HEK293 (cell line): Measurements from ENCODE around the gene CRCP.

Experiments
- CTCF ChIA-PET: fragments of 350-600 bp; formaldehyde crosslinking; extraction: SDS; loops from one replicate; lab custom pipeline; 2021; ENCODE audit warnings: antibody characterized with exemption; lab: Yijun Ruan, JAX
- POLR2A ChIA-PET: fragments of 300-600 bp; formaldehyde crosslinking; extraction: SDS; loops from one replicate; lab custom pipeline; 2020; ENCODE audit warnings: antibody characterized with exemption, inconsistent platforms; lab: Yijun Ruan, JAX
- H3K27ac ChIP-seq: fragments of 200-500 bp; sonication (Bioruptor generic); 2 replicates; pipeline ENCODE4 v1.5.1; 2014; ENCODE audit warnings: low read depth, low read length, control low read depth, inconsistent platforms; ENCODE audit errors: extremely low read depth
- H3K36me3 ChIP-seq, 2 experiments: fragments of 200-500 bp in 1 of 2; sonication (Bioruptor generic) in 1 of 2; 1 replicate in 1 of 2; 2 replicates in 1 of 2; pipeline ENCODE4 v1.5.1; 2014 to 2017; ENCODE audit warnings: inconsistent platforms in 2 of 2, low read length in 2 of 2; ENCODE audit not compliant: control insufficient read depth in 2 of 2, insufficient read depth in 1 of 2
- H3K4me1 ChIP-seq: fragments of 200-500 bp; sonication (Bioruptor generic); 2 replicates; pipeline ENCODE4 v1.5.1; 2014; ENCODE audit warnings: mild to moderate bottlenecking, low read length, inconsistent platforms; ENCODE audit not compliant: control insufficient read depth, insufficient read depth
- H3K4me3 ChIP-seq: 2 replicates; pipeline ENCODE4 v1.5.1; 2011; ENCODE audit warnings: low read depth, mild to moderate bottlenecking, control low read depth, low read length, moderate library complexity
- H3K9me3 ChIP-seq: fragments of 200-500 bp; sonication (Bioruptor generic); 2 replicates; pipeline ENCODE4 v1.5.1; 2014; ENCODE audit warnings: low read depth, low read length, inconsistent platforms; ENCODE audit not compliant: control insufficient read depth, insufficient read depth
- ATF2 ChIP-seq: fragments of 450-650 bp; formaldehyde crosslinking; IDR thresholded peaks from 2 replicates; pipeline ENCODE4 v1.5.1; 2016; ENCODE audit warnings: missing biosample characterization, missing genetic modification characterization, low read depth
- HOXC10 ChIP-seq: sonication (generic); formaldehyde crosslinking; IDR thresholded peaks from 2 replicates; pipeline ENCODE4 v1.8.1; 2023; ENCODE audit warnings: mild to moderate bottlenecking, missing genetic modification reagents
- PATZ1 ChIP-seq: fragments of 450-650 bp; formaldehyde crosslinking; IDR thresholded peaks from 2 replicates; pipeline ENCODE4 v1.5.1; 2016; ENCODE audit warnings: missing biosample characterization, missing genetic modification characterization
- ZBTB20 ChIP-seq: fragments of 450-650 bp; formaldehyde crosslinking; IDR thresholded peaks from 2 replicates; pipeline ENCODE4 v1.5.1; 2016; ENCODE audit warnings: missing biosample characterization, missing genetic modification characterization
- ZBTB7A ChIP-seq: fragments of 450-650 bp; formaldehyde crosslinking; IDR thresholded peaks from 2 replicates; pipeline ENCODE4 v1.5.1; 2016; ENCODE audit warnings: low read depth, missing biosample characterization, missing genetic modification characterization
- ZEB2 ChIP-seq: fragments of 450-650 bp; formaldehyde crosslinking; IDR thresholded peaks from 2 replicates; pipeline ENCODE4 v1.5.1; 2016; ENCODE audit warnings: missing biosample characterization, missing genetic modification characterization
- ZNF121 ChIP-seq: fragments of 450-650 bp; formaldehyde crosslinking; IDR thresholded peaks from 2 replicates; pipeline ENCODE4 v1.5.1; 2016; ENCODE audit warnings: missing biosample characterization, missing genetic modification characterization
- ZNF148 ChIP-seq: fragments of 450-650 bp; formaldehyde crosslinking; IDR thresholded peaks from 2 replicates; pipeline ENCODE4 v1.5.0; 2017; ENCODE audit warnings: missing biosample characterization, missing genetic modification characterization, borderline replicate concordance
- ZNF169 ChIP-seq: fragments of 450-650 bp; formaldehyde crosslinking; IDR thresholded peaks from 2 replicates; pipeline ENCODE4 v1.5.1; 2016; ENCODE audit warnings: missing biosample characterization, missing genetic modification characterization
- ZNF175 ChIP-seq: fragments of 450-650 bp; formaldehyde crosslinking; IDR thresholded peaks from 2 replicates; pipeline ENCODE4 v1.5.1; 2016; ENCODE audit warnings: missing biosample characterization, missing genetic modification characterization
- ZNF211 ChIP-seq: fragments of 450-650 bp; formaldehyde crosslinking; IDR thresholded peaks from 2 replicates; pipeline ENCODE4 v1.5.1; 2016; ENCODE audit warnings: low read depth, missing biosample characterization, missing genetic modification characterization
- ZNF223 ChIP-seq: fragments of 450-650 bp; formaldehyde crosslinking; IDR thresholded peaks from 2 replicates; pipeline ENCODE4 v1.5.1; 2016; ENCODE audit warnings: missing biosample characterization, missing genetic modification characterization
- ZNF248 ChIP-seq: fragments of 450-650 bp; formaldehyde crosslinking; IDR thresholded peaks from 2 replicates; pipeline ENCODE4 v1.5.1; 2017; ENCODE audit warnings: missing biosample characterization, missing genetic modification characterization
- ZNF266 ChIP-seq: fragments of 450-650 bp; formaldehyde crosslinking; IDR thresholded peaks from 2 replicates; pipeline ENCODE4 v1.5.1; 2016; ENCODE audit warnings: missing biosample characterization, missing genetic modification characterization, low read depth
- ZNF274 ChIP-seq, 2 experiments: fragments of 200-500 bp in 1 of 2; fragments of 450-650 bp in 1 of 2; sonication (Bioruptor generic) in 1 of 2; formaldehyde crosslinking in 1 of 2; IDR thresholded peaks; 2 replicates each; pipeline versions ENCODE4 v1.5.1 to v1.6.1; 2014 to 2016; ENCODE audit warnings: borderline replicate concordance in 1 of 2, inconsistent platforms in 1 of 2, low read length in 1 of 2, missing biosample characterization in 1 of 2, missing genetic modification characterization in 1 of 2
- ZNF311 ChIP-seq: fragments of 450-650 bp; formaldehyde crosslinking; IDR thresholded peaks from 2 replicates; pipeline ENCODE4 v1.5.1; 2017; ENCODE audit warnings: missing biosample characterization, missing genetic modification characterization, borderline replicate concordance
- ZNF324 ChIP-seq: fragments of 450-650 bp; formaldehyde crosslinking; IDR thresholded peaks from 2 replicates; pipeline ENCODE4 v1.5.1; 2016; ENCODE audit warnings: missing biosample characterization, missing genetic modification characterization
- ZNF341 ChIP-seq: fragments of 450-650 bp; formaldehyde crosslinking; IDR thresholded peaks from 2 replicates; pipeline ENCODE4; 2016; ENCODE audit warnings: low read depth, missing biosample characterization, missing genetic modification characterization
- ZNF350 ChIP-seq: fragments of 450-650 bp; formaldehyde crosslinking; IDR thresholded peaks from 2 replicates; pipeline ENCODE4 v1.5.0; 2017; ENCODE audit warnings: missing biosample characterization, mild to moderate bottlenecking, missing genetic modification characterization
- ZNF544 ChIP-seq: fragments of 450-650 bp; formaldehyde crosslinking; IDR thresholded peaks from 2 replicates; pipeline ENCODE4 v1.5.0; 2017; ENCODE audit warnings: missing biosample characterization, missing genetic modification characterization
- ZNF623 ChIP-seq: fragments of 450-650 bp; formaldehyde crosslinking; IDR thresholded peaks from 2 replicates; pipeline ENCODE4 v1.5.1; 2016; ENCODE audit warnings: missing biosample characterization, missing genetic modification characterization
- ZNF658 ChIP-seq: fragments of 450-650 bp; formaldehyde crosslinking; IDR thresholded peaks from 2 replicates; pipeline ENCODE4; 2016; ENCODE audit warnings: missing biosample characterization, missing genetic modification characterization
- ZNF660 ChIP-seq: fragments of 450-650 bp; IDR thresholded peaks from 2 replicates; pipeline ENCODE4 v1.5.1; 2018; ENCODE audit warnings: missing biosample characterization, mild to moderate bottlenecking, missing genetic modification characterization
- ZNF701 ChIP-seq: fragments of 450-650 bp; formaldehyde crosslinking; IDR thresholded peaks from 2 replicates; pipeline ENCODE4 v1.5.1; 2016; ENCODE audit warnings: missing biosample characterization, missing genetic modification characterization
- ZNF768 ChIP-seq: fragments of 450-650 bp; formaldehyde crosslinking; IDR thresholded peaks from 2 replicates; pipeline ENCODE4 v1.5.1; 2018; ENCODE audit warnings: missing biosample characterization, mild to moderate bottlenecking, missing genetic modification characterization
- ZNF777 ChIP-seq: fragments of 450-650 bp; formaldehyde crosslinking; IDR thresholded peaks from 2 replicates; pipeline ENCODE4 v1.5.1; 2017; ENCODE audit warnings: missing biosample characterization, missing genetic modification characterization, borderline replicate concordance
- ZNF830 ChIP-seq: fragments of 450-650 bp; IDR thresholded peaks from 2 replicates; pipeline ENCODE4 v1.5.0; 2018; ENCODE audit warnings: missing biosample characterization, missing genetic modification characterization, low read depth, mild to moderate bottlenecking, moderate library complexity
- ZNF837 ChIP-seq: fragments of 450-650 bp; formaldehyde crosslinking; IDR thresholded peaks from 2 replicates; pipeline ENCODE4 v1.5.1; 2016; ENCODE audit warnings: missing biosample characterization, missing genetic modification characterization
- ZSCAN30 ChIP-seq: fragments of 450-650 bp; IDR thresholded peaks from 2 replicates; pipeline ENCODE4 v1.5.1; 2018; ENCODE audit warnings: missing biosample characterization, mild to moderate bottlenecking, missing genetic modification characterization, moderate library complexity
- ZSCAN5A ChIP-seq: fragments of 450-650 bp; formaldehyde crosslinking; IDR thresholded peaks from 2 replicates; pipeline ENCODE4 v1.5.1; 2016; ENCODE audit warnings: missing biosample characterization, missing genetic modification characterization

Gene CRCP

GRCh38 chr7:66186991-66187390 is 72.3 kb downstream of the CRCP start:
- CTCF ChIA-PET = interaction anchor here (0.7 kb wide), 1 partner anchor 125 kb away, joined by 3 read pairs; no protein-coding TSS in a partner anchor
- TF ChIP-seq ZNF658 (tag by site-specific recombination) = no peak
- no peak for TF ChIP-seq ZNF175
- TF ChIP-seq ZSCAN30 (tag by site-specific recombination) = no peak
- no peak for TF ChIP-seq ZNF266 (tag by site-specific recombination)
- TF ChIP-seq ZNF350 (tag by site-specific recombination) = no peak
- no peak for TF ChIP-seq ZEB2
- TF ChIP-seq ZNF623 (tag by site-specific recombination) = no peak
- TF ChIP-seq ZNF223 (tag by site-specific recombination) = no peak
- TF ChIP-seq ZNF544 (tag by site-specific recombination) = no peak
- TF ChIP-seq ZNF830 (tag by site-specific recombination) = no peak
- no peak for TF ChIP-seq ZNF169
- TF ChIP-seq ZNF274 (IDR thresholded peaks at IDR 0.05; ENCODE audit: low read length) = no peak
- no peak for TF ChIP-seq ZNF274 (tag by site-specific recombination; IDR thresholded peaks at IDR 0.05; ENCODE audit: borderline replicate concordance)
- TF ChIP-seq ZNF121 = no peak
- TF ChIP-seq ZNF211 = no peak
- no peak for TF ChIP-seq ZNF660 (tag by site-specific recombination)
- no peak for TF ChIP-seq ZNF324 (tag by site-specific recombination)
- TF ChIP-seq ZNF837 (tag by site-specific recombination) = no peak
- no peak for TF ChIP-seq ZSCAN5A (tag by site-specific recombination)
- TF ChIP-seq ZNF341 (tag by site-specific recombination) = no peak
- TF ChIP-seq ZNF148 (tag by site-specific recombination) = no peak

GRCh38 chr7:66187905-66188304 is 73.3 kb downstream of the CRCP start:
- POLR2A ChIA-PET = interaction anchor here (0.8 to 1.1 kb wide), 2 partner anchors 17 to 18 kb away, joined by 3 read pairs; partner anchors contain the start of gene TPST1
- no peak overlapping the region for H3K4me3 ChIP-seq
- TF ChIP-seq ZBTB7A = no peak
- no peak for TF ChIP-seq ZBTB20 (tag by site-specific recombination)
- TF ChIP-seq HOXC10 (CRISPR knock-in tag) = no peak
- no peak for TF ChIP-seq ZNF701 (tag by site-specific recombination)
- no peak for TF ChIP-seq ZNF768 (tag by site-specific recombination)
- TF ChIP-seq ZNF311 = no peak
- TF ChIP-seq PATZ1 = no peak
- no peak for TF ChIP-seq ZNF777
- no peak for TF ChIP-seq ZNF248 (tag by site-specific recombination)
- no peak for TF ChIP-seq ATF2

More at GRCh38 chr7:66186991-66187390, 72.3 kb downstream of the CRCP start:
- Histone ChIP-seq H3K4me1 (no peaks in the 10 kb centered on the region), H3K9me3 (no peaks in the 10 kb centered on the region), H3K27ac (no peak overlapping the region), H3K36me3 (no peaks in the 10 kb centered on the region), H3K4me3 (no peak overlapping the region)
- POLR2A ChIA-PET = interaction anchor here (4.2 kb wide), 1 partner anchor 19 kb away, joined by 15 read pairs; the partner anchor contains the start of gene TPST1

More at GRCh38 chr7:66187905-66188304, 73.3 kb downstream of the CRCP start:
- CTCF ChIA-PET = interaction anchor here (0.7 kb wide), 1 partner anchor 162 kb away, joined by 3 read pairs; no protein-coding TSS in a partner anchor
- Histone ChIP-seq H3K9me3 (no peaks in the 10 kb centered on the region), H3K4me1 (no peaks in the 10 kb centered on the region), H3K36me3 (no peaks in the 10 kb centered on the region), H3K27ac (no peak overlapping the region)
